DMS153 treated with DMSO at 0.1 percent for 48 hours (cell line): ENCODE results near the gene PER3.

Experiments
- DNase-seq: peaks from one replicate; lab custom pipeline; 2025; ENCODE audit not compliant: unreplicated experiment; lab: John Stamatoyannopoulos, UW

The PER3 gene

DNA sequence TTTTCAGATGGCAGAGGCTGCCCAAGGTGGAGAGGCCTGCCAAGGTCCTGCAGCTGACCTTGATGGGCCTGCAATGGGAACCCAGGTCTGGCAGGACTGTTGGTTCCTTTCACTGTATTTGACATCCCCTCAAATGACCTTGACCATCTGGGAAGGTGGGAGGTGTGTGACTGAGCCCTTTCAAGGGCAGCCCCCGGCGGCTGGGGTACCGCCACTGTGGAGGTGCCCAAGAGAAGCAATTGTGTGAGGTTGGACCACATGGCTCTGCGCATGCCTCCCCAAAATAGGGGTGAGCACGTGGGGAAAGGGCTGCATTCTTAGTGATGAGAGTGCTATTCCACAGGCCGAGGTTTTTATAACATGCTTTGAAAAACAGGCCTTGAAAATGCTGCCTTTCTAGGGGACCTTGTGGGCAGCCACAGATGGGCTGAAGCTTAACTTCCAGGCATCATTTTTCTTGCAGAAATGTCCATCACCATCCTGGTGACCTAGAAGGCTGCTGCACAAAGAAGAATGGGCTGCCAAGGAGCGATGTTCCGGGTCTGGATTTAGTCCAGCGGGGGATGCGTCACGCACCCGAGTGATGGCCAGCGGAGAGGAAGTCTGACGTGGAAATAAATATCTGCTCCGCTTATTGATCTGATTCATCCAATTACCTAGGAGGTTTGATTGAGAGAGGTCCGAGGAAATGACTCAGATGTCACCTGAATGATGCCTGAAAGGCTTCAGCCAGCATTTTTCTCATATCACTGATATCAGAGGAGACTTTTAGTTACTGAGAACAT lies 85.2 kb downstream of the PER3 start:
- no peak for DNase-seq

DNA sequence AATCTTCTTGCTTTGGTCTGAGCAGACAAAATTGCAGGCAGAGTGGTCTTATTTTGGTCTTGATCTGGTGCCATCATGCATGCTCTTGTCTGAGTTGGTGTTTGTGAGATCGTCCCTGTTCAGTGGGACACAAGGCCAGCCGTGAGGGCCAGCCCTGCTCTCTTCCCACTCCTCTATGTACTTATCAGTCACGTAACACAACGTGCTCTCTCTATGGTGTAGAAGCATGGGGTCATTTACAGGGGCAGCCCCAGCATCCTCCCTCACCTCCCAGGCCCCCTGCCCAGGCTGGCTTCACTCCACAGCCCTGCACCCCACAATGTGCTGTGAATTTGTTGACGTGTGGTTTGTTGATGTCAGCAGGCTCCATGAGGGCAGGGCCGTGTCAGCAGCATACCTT lies 87.0 kb downstream of the PER3 start:
- no peak for DNase-seq

DNA sequence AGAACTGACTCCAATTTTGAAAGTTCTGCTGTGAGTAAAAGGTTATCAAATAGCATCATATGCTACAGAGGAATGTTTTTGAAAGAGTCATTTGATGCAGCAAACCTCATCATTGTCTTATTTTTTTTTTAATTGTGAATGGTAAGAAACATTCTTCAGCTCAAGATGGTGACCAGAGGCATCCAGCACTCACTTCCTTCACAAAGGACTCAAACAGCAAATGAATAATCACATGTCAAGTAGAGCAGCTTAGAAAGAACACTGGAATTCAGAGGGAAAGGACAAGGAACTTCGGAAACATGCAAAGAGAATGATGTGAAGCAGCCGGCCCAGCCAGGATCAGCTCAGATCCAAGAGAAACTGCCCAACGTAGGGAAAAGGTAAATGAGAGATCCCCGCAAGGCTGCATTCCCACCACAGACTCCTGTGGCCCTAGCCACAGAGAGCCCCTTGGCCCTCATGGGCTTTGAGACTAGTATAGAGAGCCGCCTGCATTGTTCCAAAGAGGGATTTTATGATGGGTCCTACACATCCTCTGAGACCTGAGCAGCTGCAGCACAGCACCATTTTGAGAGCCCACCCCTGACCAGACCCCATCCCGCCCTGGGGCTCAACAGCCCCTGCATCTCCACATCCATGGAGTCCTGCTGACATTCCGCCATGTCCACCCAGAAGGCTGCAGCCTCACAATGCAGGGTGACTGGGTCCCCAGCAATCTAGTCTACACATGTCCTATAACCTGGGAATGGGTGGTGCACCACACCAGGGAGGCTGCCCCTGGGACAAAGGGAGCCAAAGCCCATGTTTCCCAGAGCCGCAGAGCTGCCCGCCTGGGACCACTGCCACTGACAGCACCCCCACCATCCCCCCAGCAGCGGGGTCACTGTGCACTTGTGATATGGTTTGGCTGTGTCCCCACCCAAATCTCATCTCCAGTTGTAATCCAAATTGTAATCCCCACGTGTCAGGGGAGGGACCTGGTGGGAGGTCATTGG lies 90.0 kb downstream of the PER3 start:
- no peak for DNase-seq

- DNase-seq = no peak
These were observed 93.9 kb downstream of the PER3 start for GRCh38 chr1:7878027-7878426.

GRCh38 chr1:7879228-7879627 lies 95.1 kb downstream of the PER3 start:
- DNase-seq = no peak

GRCh38 chr1:7884757-7885156 lies 100.7 kb downstream of the PER3 start:
- no peak for DNase-seq

DNA sequence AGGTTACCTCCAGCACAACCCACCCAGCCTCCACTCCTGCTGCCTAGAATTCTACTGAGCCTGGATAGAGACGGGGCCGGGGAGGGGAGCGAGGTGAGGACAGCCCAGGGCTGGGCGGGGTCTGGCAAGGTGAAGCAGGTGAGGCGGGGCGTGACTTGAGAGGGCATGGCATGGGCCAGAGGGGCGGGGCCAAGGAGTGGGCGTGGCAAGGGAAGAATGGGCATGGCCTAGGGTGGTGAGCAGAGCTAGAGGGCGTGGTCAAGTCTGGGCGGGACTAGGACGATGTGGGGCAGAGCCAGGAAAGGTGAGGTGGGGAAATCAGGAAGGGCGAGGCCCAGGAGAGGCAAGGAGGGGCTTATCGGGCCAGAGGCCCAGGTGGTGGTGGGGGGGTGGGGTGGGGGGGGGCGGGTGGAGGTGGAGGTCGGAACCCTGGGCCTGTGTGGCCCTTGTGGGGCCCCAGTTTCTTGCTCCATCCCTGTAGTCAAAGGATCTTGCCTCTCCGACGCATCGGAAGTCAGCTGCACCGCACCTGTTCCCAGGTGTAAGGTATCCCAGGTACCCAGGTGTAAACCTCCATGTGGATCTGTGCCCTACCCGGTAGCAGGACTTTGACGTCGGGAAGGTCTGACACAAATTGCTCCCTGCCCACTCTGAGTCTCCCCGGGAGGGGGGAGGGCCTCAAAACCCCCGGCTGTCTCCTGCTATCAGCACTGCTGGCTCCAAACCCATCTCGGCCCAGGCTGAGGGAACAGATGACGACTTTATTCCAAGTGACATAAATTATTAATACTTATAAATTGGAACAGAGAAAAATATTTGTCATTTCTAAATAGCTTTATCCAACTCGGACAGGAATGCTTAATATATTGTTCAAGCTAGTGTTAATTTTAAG lies 101.7 kb downstream of the PER3 start:
- DNase-seq = peak; percentile 51

DNA sequence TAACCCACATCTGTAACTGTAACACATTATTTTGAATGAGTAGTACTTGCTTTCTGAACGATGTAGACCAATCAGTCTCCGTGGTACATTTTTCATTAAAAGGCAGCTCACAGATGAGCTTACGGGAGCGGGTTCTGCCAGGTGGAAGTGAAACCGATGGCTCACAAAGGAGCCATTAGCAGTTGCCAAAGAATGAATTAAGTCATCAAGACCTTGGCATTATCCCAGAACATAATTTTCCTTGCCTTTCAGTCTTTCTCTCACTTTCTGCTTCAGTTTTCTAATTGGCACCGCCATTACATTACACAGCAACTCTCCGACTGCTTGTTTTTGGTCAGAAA lies 102.3 kb downstream of the PER3 start:
- DNase-seq = peak; percentile 29

DNA sequence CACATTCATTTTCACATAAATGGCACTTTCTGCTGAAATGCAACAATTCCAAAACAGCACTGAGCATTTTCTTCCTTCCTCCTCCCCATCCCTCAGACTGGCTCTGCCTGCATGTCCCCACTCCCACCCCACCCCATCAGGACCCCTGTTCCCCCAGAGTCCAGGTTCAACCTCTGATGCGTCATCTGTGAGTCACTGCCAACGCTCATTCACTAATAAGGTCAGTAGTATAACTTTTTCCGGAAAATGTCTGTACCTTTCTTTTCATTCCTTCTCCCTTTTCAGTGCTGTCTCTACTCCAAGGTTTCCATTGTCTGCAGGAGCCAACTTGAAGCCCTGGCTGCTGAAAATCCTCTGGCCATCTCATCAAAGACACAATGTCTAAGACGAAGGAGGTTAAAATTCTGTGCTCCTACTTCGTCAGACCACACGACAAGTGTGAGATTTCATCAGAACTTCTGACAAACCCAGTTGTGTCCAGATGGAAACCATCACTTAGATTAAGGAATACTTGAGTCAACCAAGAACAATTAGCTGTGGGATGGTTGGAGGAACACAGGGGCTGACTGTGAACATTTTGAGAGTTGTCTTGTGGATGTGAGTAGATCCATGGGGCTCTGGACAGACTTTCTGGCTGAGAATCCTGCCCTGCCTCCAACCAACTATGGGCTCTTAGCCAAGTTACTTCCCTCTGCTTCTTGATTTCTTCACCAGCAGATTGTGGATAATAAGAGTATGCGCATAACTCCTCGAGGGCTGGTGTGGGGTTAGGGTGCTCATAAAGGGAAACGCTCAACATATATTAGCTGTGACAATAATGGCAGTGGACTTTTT lies 104.4 kb downstream of the PER3 start:
- DNase-seq = no peak

GRCh38 chr1:7890853-7891252 lies 106.8 kb downstream of the PER3 start:
- no peak for DNase-seq

DNA sequence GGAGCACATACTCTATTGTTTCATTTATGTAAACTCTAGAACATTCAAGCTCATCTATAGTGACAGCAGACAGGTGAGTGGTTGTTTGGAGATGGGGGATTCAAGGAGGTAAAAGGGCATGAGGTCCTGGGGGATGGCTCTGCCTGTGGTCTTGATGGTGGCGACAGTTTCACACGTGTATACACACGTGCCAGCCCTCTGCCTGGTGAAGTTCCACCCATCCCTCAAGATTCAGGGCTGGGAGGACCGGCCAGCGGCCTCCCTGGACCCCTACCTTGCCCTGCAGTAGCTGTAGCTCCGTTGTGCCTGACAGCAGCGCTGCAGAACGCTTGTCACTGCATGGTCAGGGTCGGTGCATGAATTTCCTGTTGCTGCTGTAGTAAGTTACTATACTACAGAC lies 107.7 kb downstream of the PER3 start:
- DNase-seq = no peak

DNA sequence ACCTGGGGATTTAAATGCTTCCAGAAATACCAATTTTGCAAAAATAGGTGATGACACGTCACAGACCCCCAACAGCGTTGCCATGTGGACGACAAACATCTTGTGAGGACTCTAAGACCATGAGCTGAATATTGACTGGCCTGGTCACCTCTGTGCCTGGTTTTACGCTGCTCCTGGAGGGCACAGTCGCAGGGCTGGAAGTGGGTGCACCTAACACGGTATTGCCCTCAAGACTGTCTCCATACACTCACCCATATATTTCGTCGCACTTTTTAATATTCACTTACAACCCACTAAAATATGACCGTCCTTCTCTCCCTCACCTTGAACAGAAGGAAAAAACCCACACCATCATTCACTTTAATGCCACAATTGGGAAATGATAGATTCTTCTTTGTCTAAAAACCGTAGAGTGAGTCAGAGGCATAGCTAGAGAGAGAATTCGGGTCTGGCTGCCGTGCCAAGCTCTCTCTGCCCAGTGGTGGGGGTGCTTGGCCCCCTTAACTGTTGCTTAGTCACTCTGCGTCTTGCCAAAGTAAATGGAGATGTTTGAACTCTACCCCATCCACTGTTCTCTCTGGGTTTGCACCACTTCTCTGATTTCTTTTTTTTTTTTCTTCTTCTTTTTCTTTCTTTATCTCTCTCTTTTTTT lies 109.6 kb downstream of the PER3 start:
- no peak for DNase-seq
